NCI-H1417 (cell line): Measurements from ENCODE around the gene SNTG2.

Experiments used
- DNase-seq, 3 experiments: peaks; one replicate each; lab custom pipeline; 2025; lab: John Stamatoyannopoulos, UW

Gene SNTG2

GRCh38 chr2:1237783-1238182, 287.1 kb downstream of the SNTG2 start:
- DNase-seq, result peak in 1 of 3 experiments; percentile 80

DNA sequence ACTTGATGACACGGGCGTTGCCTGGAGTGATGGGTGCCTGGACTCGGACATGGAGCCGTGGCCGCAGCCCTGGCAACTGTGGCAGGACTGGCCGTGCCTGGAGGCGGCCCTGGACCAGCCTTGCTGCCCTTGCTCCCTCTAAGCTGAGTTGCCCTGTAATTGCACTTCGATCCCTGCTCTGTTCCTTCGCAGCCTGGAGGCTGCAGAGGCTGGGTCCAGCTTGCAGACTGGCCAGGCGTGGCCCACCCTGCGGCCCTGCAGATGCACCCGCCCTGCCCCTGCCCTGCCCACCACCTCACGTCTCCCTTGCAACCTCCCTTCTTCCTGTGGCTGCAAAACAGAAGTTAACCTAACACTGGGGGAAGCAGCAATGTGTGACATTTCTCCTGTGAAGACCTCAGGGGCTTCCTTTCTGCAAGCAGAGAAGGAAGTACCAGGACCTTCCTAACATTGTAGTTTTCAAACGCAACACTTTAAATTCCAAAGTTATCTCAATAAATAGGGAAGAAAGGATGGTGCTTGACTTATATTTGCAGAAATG, 288.0 kb downstream of the SNTG2 start:
- DNase-seq, result no peak

GRCh38 chr2:1245193-1245592, 294.5 kb downstream of the SNTG2 start:
- DNase-seq, result no peak

- DNase-seq, result no peak
These were observed 295.6 kb downstream of the SNTG2 start for GRCh38 chr2:1246239-1246638.

DNA sequence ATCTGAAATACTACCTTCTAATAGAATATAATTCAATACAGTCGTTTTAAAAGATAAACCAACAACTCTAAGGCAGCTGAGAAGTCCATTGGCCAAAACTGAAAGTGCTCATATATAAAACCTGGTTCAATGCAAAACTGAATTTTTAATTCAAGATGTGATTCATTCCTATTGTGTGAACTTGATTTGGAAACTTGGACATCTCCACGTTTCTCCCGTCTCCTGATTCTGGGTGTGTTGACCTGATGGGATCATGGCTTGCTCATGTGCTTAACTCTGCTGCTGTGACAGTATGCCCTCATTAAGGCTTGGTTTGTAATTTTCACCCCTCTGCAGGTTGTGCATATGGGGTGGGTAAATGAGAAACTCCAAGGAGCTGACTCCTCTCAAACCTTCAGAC, 296.3 kb downstream of the SNTG2 start:
- no peak for DNase-seq

DNA sequence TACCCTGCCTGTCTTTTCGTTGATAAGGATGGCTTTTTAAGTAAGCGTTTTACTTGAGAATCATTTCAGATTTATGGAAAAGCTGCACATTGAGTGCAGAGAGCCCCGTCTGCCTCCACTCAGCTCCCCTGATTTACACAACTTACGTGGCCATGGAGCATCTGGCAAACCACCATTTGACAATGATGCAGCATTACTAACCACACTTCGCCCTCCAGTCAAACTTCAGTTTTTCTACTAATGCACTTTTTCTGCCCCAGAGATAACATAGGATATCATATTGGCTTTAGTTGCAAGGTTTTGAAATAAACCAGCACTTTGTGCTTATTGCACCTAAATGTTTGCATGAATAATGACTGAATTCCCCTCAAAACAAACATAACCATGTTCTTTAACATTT, 297.5 kb downstream of the SNTG2 start:
- no peak for DNase-seq

DNA sequence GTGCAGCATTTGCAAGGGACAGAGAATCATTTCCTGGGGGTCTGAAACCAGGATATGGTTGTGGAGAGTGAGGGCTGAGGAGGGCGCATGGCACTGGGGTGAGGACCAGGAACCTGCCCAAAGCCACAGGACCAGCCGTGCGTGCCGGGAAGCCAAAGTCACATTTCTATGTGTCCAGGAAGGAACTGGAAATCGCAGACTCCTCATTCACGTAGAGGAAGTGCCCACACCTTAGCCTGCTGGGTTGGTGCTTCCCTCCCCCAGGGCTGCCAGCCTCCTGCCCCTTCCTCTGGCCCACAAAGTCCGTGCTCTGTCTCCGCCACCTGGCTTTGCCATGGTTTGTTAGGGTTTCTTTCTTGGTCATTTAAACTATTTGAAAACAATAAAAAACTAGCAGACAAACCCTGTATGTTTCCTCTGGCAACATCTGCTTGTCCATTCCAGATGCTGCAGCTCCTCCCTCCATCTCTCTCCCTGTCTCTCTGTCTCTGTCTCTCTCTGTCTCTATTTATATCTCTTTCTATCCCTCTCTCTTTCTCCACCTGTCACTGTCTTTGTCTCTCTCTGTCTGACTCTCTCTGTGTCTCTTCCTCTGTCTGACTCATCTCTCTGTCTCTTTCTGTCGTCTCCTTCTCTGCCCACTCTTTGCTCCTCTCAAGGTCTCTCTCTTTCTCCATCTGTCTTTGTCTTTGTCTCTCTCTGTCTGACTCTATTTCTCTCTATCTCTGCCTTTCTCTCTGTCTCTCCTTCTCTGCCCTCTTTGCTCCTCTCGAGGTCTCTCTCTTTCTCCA, 299.4 kb downstream of the SNTG2 start:
- DNase-seq, result no peak

DNA sequence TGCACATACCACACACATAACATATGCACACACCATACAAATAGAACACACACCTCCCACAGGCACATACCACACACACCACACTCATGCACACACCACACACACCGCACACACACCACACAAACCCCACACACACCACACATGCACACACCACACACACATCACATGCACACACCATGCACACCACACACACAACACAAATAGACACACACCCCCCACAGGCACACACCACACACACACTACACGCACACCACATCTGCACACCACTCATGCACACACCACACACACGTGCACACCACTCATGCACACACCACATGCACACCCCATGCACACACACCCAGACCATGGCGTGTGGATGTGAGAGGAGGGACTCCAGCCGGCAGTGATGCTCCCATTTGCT, 300.9 kb downstream of the SNTG2 start:
- DNase-seq, result no peak

- no peak for DNase-seq
These were observed 303.0 kb downstream of the SNTG2 start for GRCh38 chr2:1253629-1254028.

- DNase-seq, result no peak
These were observed 304.2 kb downstream of the SNTG2 start for GRCh38 chr2:1254662-1255343.

DNA sequence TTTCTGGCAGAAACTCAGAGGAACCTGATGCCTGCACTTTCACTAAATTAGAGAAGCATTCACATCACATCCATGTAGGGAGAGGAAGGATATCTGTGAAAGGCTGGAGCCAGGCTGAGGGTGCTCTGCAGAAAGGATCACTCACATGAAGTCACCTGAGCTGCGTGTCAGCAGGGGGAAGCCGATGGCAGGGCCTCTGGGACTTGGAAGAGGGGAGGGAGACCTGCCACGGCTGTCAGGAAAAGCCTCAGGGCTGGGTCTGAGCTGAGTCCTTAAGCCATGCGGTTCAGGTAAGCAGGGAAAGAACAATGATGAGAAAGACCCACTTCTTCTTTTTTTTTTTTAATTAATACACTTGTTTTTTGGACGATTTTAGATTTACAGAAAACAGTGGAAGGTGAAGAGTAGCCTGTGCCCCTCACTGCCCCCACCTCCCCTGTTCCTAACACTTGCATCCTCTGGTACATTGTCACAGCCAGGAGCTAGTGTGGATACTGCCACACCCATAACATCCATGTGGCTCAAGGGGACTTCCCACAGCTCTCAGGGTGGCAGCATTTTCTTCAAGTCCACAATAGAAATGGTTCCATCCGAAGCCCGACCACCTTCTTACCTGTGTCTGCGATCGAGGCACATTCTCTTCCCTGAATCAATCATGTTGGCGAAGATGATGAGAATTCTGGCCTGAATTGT, 306.1 kb downstream of the SNTG2 start:
- DNase-seq, result peak in 1 of 3 experiments; percentile 38

GRCh38 chr2:1257334-1257733, 306.7 kb downstream of the SNTG2 start:
- DNase-seq, result no peak

- no peak for DNase-seq
These were observed 309.1 kb downstream of the SNTG2 start for GRCh38 chr2:1259746-1260145.

- DNase-seq, result no peak
These were observed 312.0 kb downstream of the SNTG2 start for GRCh38 chr2:1262609-1263008.

- no peak for DNase-seq
These were observed 314.8 kb downstream of the SNTG2 start for GRCh38 chr2:1265454-1265853.

DNA sequence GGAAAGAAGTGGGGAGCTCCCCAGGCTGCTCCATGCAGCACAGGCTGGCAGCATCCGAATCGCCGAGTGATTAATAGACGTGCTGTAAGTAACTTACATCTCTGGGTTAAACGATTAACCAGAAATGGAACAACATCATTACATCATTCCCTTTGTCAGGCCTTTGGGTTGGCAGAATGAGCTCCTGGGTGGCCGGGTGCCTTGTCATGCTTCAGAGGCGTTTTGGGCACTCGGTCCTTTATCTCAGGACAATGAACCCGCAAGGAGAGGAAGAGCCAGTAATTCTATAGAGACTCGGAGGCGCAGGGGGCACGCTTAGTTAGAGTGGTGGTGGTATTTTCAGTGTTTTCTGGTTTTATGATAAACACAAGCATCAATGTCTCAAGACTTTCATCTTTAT, 315.7 kb downstream of the SNTG2 start:
- no peak for DNase-seq

DNA sequence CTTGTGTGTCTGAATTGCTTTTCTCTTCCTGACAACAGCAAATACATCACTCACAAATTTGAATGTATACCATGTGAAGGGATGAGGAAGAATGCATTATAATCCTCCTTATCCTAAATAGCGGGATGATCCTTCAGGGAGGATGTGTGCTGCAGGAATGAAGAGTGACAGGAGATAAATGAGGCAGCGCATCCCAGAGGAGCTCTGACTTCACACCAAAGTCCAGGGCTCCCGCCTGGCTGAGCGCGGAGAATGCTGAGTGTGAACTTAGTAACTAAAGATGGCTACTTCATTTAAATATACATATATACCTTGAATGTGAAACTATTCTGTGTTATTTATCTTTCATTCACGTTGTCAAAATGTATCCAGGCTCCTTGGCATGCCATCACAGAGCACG, 317.4 kb downstream of the SNTG2 start:
- DNase-seq, result no peak

GRCh38 chr2:1269812-1270211, 319.2 kb downstream of the SNTG2 start:
- DNase-seq, result no peak

DNA sequence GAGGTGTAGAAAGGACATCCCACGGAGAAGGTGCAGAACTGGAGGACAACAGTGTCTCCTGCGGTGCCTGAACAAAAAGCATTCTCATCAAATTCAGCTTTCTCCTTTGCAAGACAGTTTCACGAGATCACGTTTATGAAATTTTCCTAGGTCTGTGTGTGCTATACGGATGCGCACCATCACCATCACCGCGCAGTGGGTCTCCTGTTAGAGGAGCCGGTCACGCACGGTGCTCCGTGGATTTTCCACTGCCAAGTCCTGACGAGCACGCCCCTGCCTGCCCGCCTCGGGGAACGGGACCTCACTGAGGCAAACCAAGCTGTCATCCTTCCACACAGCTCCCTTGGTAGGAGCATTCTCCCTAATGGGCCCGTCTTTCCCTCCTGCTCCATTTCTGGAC, 322.2 kb downstream of the SNTG2 start:
- no peak for DNase-seq

DNA sequence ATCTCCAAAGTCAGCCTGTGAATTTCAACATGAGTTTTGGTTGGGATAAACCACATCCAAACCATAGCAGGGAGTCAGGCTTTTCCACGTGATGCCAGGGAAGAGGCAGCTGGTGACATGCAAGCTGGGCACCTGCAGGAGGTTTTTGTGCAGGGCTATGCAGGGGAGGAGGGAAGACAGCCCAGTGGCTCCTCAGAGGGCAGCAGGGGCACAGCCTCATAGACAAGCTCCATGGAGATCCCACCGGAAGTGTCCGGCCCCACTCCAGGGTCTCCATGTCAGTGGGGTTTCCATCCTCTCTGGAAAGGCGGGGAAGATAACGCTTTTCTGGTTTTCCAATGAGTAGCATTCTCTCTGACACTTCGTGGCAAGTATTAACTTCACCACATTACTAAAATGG, 327.0 kb downstream of the SNTG2 start:
- no peak for DNase-seq

GRCh38 chr2:1278125-1278524, 327.5 kb downstream of the SNTG2 start:
- no peak for DNase-seq

DNA sequence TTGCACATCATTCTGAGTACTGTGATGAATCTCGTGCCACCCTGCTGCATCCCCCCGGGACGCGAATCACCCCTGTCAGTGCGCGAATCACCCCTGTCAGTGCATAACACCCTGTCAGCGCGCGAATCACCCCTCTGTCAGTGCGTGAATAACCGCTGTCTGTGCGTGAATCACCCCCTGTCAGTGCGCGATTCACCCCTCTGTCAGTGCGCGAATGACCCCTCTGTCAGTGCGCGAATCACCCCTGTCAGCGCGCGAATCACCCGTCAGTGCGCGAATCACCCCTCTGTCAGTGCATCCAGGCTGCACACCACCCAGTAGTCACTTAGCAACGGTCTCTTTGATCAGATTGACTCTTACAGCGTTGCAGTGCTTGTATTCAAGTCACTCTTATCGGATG, 328.2 kb downstream of the SNTG2 start:
- no peak for DNase-seq

DNA sequence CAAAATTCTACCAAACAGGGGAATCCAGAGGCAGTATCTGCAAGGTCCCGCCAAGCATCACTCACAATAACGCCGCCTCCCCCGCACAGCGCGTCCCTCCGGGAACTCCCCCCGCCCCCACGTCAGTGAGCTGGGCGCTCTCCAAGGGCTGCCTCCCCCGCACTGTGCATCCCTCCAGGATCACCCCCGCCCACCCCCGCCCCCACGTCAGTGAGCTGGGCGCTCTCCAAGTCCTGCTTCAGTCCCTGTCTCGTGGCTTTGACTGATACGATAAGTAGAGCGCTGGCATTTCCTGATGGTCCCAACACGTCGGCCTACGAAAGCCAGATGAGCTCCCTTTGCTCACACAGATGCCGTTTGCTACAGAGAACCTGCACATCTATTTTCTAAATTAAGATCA, 331.9 kb downstream of the SNTG2 start:
- no peak for DNase-seq
